HG02870 (cell line): ENCODE data around the gene L1CAM.

ENCODE experiments used
- ATAC-seq: cut with Tn5 transposase; IDR thresholded peaks from one replicate; pipeline ENCODE4 v1.9.1; 2021; ENCODE audit warnings: mild to moderate bottlenecking, moderate library complexity; ENCODE audit not compliant: unreplicated experiment

Gene L1CAM

DNA sequence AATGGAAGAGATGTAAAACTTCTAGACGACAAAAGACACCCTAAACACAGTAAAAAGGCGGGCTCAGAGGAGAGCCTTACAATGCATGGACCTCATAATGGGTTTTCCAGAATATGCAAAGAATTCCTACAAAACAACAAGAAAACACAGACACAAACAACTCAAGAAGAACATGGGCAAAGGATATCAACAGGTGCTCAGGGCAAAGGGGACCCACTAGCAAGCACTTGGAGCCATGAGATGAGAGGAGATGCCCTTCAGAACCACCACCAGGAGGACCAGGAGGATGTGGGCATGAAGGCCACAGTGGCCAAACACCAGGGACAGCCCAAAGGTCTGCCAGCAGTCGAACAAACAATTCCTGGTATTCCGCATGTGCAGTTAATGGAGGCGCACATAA, 72.8 kb downstream of the L1CAM start:
- no peak for ATAC-seq

GRCh38 chrX:153812220-153812619, 73.8 kb downstream of the L1CAM start:
- no peak for ATAC-seq
